MM.1S (cell line): Measurements from ENCODE around the gene MBLAC1.

Source experiments
- CTCF ChIP-seq: fragments of 300-600 bp; sonication (generic); IDR thresholded peaks from 2 replicates; pipeline ENCODE4 v1.5.1; 2016; ENCODE audit warnings: antibody characterized with exemption, low read length, mixed read lengths
- EZH2 ChIP-seq: fragments of 300-600 bp; sonication (generic); optimal IDR thresholded peaks from 2 replicates; pipeline ENCODE3; 2017; ENCODE audit warnings: low read depth, mild to moderate bottlenecking, antibody characterized with exemption, low read length, mixed read lengths
- EZH2phosphoT487 ChIP-seq: fragments of 300-600 bp; sonication (generic); IDR thresholded peaks from 2 replicates; pipeline ENCODE4 v1.6.1; 2018; ENCODE audit warnings: antibody characterized with exemption, low read length

- TF ChIP-seq EZH2phosphoT487 (no peak), EZH2 (no peak), CTCF (no peak)
These were observed 27.9 kb upstream of the MBLAC1 start for GRCh38 chr7:100098913-100099312.
